ENCODE measurements around the gene CNPY3. TPM values are rescaled to one million over a fixed set of nuclear protein-coding genes. Genes with fewer than 3 reads are reported as not detected.

Gene CNPY3
- total RNA-seq, 1 donor, result 33.3 TPM

GRCh38 chr6:42914546-42914945 is 14.7 kb upstream of the CNPY3 start:
- H3K9me3 ChIP-seq (ENCODE audit: low read depth, low read length), result no peaks in the 10 kb centered on the region
- peaks cover 7% of the 10 kb centered on the region for H3K4me1 ChIP-seq (ENCODE audit: insufficient read depth, low read length)
- H3K4me2 ChIP-seq (ENCODE audit: insufficient read depth, low read length), result no peak overlapping the region
- H3K27me3 ChIP-seq (ENCODE audit: insufficient read depth, low read length), result no peaks in the 10 kb centered on the region
- no peak overlapping the region for H3K27ac ChIP-seq (ENCODE audit: low read depth, low read length)
- no peaks in the 10 kb centered on the region for H4K20me1 ChIP-seq (ENCODE audit: insufficient read depth, low read length)
- H3K36me3 ChIP-seq (ENCODE audit: insufficient read depth, low read length), result no peaks in the 10 kb centered on the region
- no peak for DNase-seq (ENCODE audit: insufficient read length, low spot score, missing footprints)
- no peaks in the 10 kb centered on the region for H3K79me2 ChIP-seq (ENCODE audit: insufficient read depth, low read length)
- H3K4me3 ChIP-seq (ENCODE audit: insufficient read depth, low read length), result no peak overlapping the region
- TF ChIP-seq, protein P1, sequence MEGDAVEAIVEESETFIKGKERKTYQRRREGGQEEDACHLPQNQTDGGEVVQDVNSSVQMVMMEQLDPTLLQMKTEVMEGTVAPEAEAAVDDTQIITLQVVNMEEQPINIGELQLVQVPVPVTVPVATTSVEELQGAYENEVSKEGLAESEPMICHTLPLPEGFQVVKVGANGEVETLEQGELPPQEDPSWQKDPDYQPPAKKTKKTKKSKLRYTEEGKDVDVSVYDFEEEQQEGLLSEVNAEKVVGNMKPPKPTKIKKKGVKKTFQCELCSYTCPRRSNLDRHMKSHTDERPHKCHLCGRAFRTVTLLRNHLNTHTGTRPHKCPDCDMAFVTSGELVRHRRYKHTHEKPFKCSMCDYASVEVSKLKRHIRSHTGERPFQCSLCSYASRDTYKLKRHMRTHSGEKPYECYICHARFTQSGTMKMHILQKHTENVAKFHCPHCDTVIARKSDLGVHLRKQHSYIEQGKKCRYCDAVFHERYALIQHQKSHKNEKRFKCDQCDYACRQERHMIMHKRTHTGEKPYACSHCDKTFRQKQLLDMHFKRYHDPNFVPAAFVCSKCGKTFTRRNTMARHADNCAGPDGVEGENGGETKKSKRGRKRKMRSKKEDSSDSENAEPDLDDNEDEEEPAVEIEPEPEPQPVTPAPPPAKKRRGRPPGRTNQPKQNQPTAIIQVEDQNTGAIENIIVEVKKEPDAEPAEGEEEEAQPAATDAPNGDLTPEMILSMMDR (IDR thresholded peaks at IDR 0.05; ENCODE audit: extremely low read depth, low read depth, low read length), result no peak
- H2AFZ ChIP-seq (ENCODE audit: low read length), result no peak overlapping the region

DNA sequence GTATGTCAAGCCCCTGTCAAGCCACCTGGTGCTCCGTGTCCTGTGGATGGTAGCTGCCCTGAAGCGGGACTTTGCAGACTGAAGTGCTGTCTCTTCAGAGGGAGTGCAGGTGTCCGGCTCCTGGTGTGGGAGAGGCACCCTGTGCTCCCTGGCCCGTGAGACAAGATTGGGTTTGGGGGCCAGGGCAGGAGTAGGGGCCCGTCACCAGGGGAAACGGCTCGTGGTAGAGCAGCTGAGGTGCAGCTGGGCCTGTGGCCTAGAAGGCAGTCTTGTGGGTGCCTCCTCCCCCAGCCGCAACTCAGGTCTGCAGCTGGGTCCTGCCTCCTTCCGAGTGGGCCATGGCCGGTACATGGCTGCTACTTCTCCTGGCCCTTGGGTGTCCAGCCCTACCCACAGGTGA is 13.5 kb upstream of the CNPY3 start, which contains the start of gene PTCRA:
PTCRA (plus strand) TSS at position 322 of the 400 bp plus-strand sequence; CDS start at position 339, 17 bp downstream.
- H3K4me1 ChIP-seq (ENCODE audit: insufficient read depth, low read length), result peaks cover 10% of the 10 kb centered on the region
- no peak within 1 kb of the TSS for H3K27ac ChIP-seq (ENCODE audit: low read depth, low read length)
- no peaks in the 10 kb centered on the region for H3K79me2 ChIP-seq (ENCODE audit: insufficient read depth, low read length)
- no peaks in the 10 kb centered on the region for H3K36me3 ChIP-seq (ENCODE audit: insufficient read depth, low read length)
- H3K4me3 ChIP-seq (ENCODE audit: insufficient read depth, low read length), result no peak within 1 kb of the TSS
- H2AFZ ChIP-seq (ENCODE audit: low read length), result no peak within 1 kb of the TSS
- no peaks in the 10 kb centered on the region for H3K27me3 ChIP-seq (ENCODE audit: insufficient read depth, low read length)
- TF ChIP-seq, protein P1 (IDR thresholded peaks at IDR 0.05; ENCODE audit: extremely low read depth, low read depth, low read length), result no peak
- DNase-seq (ENCODE audit: insufficient read length, low spot score, missing footprints), result peak; percentile 72
- H3K9me3 ChIP-seq (ENCODE audit: low read depth, low read length), result no peaks in the 10 kb centered on the region
- no peaks in the 10 kb centered on the region for H4K20me1 ChIP-seq (ENCODE audit: insufficient read depth, low read length)
- no peak within 1 kb of the TSS for H3K4me2 ChIP-seq (ENCODE audit: insufficient read depth, low read length)

DNA sequence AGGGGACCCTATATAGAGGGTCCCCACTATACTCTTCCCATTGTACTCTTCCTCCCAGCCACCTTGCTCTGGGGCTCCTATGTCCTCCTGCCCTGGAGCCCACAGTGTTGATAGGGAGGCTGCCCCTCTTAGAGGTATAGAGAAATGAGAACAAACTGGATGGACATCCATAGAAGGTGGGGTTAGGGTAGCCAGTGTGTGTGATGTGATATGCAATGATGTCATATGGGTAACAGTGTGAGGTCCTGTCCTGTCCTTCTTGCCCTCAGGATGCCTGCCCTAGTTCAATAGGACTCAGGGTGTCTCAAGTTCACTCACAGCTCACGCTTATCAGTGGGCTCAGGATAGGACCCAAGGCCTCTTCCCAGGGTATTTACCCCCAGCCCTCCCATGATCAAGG is 13.0 kb upstream of the CNPY3 start:
- no peak overlapping the region for H2AFZ ChIP-seq (ENCODE audit: low read length)
- peak; percentile 30 for DNase-seq (ENCODE audit: insufficient read length, low spot score, missing footprints)
- H3K27ac ChIP-seq (ENCODE audit: low read depth, low read length), result no peak overlapping the region
- no peak overlapping the region for H3K4me2 ChIP-seq (ENCODE audit: insufficient read depth, low read length)
- no peaks in the 10 kb centered on the region for H3K9me3 ChIP-seq (ENCODE audit: low read depth, low read length)
- H3K36me3 ChIP-seq (ENCODE audit: insufficient read depth, low read length), result no peaks in the 10 kb centered on the region
- H3K4me1 ChIP-seq (ENCODE audit: insufficient read depth, low read length), result peaks cover 7% of the 10 kb centered on the region
- TF ChIP-seq, protein P1 (IDR thresholded peaks at IDR 0.05; ENCODE audit: extremely low read depth, low read depth, low read length), result no peak
- no peaks in the 10 kb centered on the region for H3K79me2 ChIP-seq (ENCODE audit: insufficient read depth, low read length)
- no peaks in the 10 kb centered on the region for H3K27me3 ChIP-seq (ENCODE audit: insufficient read depth, low read length)
- H4K20me1 ChIP-seq (ENCODE audit: insufficient read depth, low read length), result no peaks in the 10 kb centered on the region
- no peak overlapping the region for H3K4me3 ChIP-seq (ENCODE audit: insufficient read depth, low read length)

DNA sequence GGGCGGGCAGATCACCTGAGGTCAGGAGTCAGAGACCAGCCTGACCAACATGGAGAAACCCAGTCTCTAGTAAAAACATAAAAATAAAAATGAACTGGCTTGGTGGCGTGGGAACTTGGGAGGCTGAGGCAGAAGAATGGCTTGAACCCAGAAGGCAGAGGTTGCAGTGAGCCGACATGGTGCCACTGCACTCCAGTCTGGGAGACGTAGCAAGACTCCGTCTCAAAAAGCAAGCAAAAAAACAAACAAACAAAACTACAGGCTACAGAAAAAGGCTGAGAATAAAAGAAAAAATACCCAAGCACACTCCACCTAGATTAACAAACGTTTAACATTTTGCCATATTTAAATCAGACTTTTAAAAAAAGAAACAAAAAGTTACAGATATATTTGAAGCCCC is 7.5 kb upstream of the CNPY3 start:
- Histone ChIP-seq H3K4me3 (ENCODE audit: insufficient read depth, low read length) (no peak overlapping the region), H3K27ac (ENCODE audit: low read depth, low read length) (no peak overlapping the region), H2AFZ (ENCODE audit: low read length) (no peak overlapping the region), H3K4me2 (ENCODE audit: insufficient read depth, low read length) (no peak overlapping the region), H4K20me1 (ENCODE audit: insufficient read depth, low read length) (no peaks in the 10 kb centered on the region), H3K4me1 (ENCODE audit: insufficient read depth, low read length) (peaks cover 3% of the 10 kb centered on the region), H3K27me3 (ENCODE audit: insufficient read depth, low read length) (no peaks in the 10 kb centered on the region), H3K79me2 (ENCODE audit: insufficient read depth, low read length) (no peaks in the 10 kb centered on the region), H3K9me3 (ENCODE audit: low read depth, low read length) (no peaks in the 10 kb centered on the region), H3K36me3 (ENCODE audit: insufficient read depth, low read length) (no peaks in the 10 kb centered on the region)
- TF ChIP-seq, protein P1 (IDR thresholded peaks at IDR 0.05; ENCODE audit: extremely low read depth, low read depth, low read length), result no peak
- no peak for DNase-seq (ENCODE audit: insufficient read length, low spot score, missing footprints)

All from osteoblast (primary cell).